SK-N-SH (cell line): Measurements from ENCODE around the gene MMP26. TPM values are rescaled to one million over a fixed set of nuclear protein-coding genes. Genes with fewer than 3 reads are reported as not detected.

Experiments
- CTCF ChIA-PET: fragments of 300-600, 350-600 bp; formaldehyde crosslinking; extraction: SDS; loops from one replicate; lab custom pipeline; 2021; lab: Yijun Ruan, JAX
- POLR2A ChIA-PET: fragments of 350-600 bp; sonication (Branson Sonifier 250); formaldehyde crosslinking; extraction: SDS; loops from one replicate; lab custom pipeline; 2020; ENCODE audit warnings: antibody characterized with exemption, inconsistent platforms; lab: Yijun Ruan, JAX
- DNase-seq: peaks from one replicate; pipeline ENCODE4 v3.0.0; 2012
- H2AFZ ChIP-seq: fragments of 200-600 bp; sonication (generic); 2 replicates; pipeline ENCODE4 v1.8.1; 2016; ENCODE audit warnings: antibody characterized with exemption, mild to moderate bottlenecking, low read depth
- H3F3A ChIP-seq: fragments of 200-600 bp; sonication (generic); replicated peaks from 2 replicates; pipeline ENCODE3; 2016; ENCODE audit warnings: antibody characterized with exemption, mild to moderate bottlenecking; ENCODE audit not compliant: insufficient read depth
- H3K27ac ChIP-seq, 2 experiments: fragments of 200-500 bp in 1 of 2; fragments of 200-600 bp in 1 of 2; sonication (Bioruptor generic) in 1 of 2; sonication (generic), shearing (Covaris generic) in 1 of 2; 2 replicates each; pipeline versions ENCODE4 v1.5.1 to v1.6.1; 2014 to 2016; ENCODE audit warnings: low read depth in 2 of 2, inconsistent platforms in 1 of 2, low read length in 1 of 2, mild to moderate bottlenecking in 1 of 2, mixed read lengths in 1 of 2
- H3K27me3 ChIP-seq: fragments of 200-600 bp; sonication (generic), shearing (Covaris generic); 2 replicates; pipeline ENCODE4 v1.6.1; 2016; ENCODE audit warnings: mixed run types; ENCODE audit not compliant: insufficient read depth
- H3K36me3 ChIP-seq, 2 experiments: fragments of 200-500 bp in 1 of 2; fragments of 200-600 bp in 1 of 2; sonication (Bioruptor generic) in 1 of 2; sonication (generic) in 1 of 2; replicated peaks in 1 of 2; 2 replicates each; pipeline versions ENCODE3 to v1.5.1; 2014 to 2016; ENCODE audit warnings: low read length in 1 of 2, mild to moderate bottlenecking in 1 of 2; ENCODE audit not compliant: insufficient read depth in 2 of 2, control insufficient read depth in 1 of 2
- H3K4me1 ChIP-seq, 2 experiments: fragments of 200-500 bp in 1 of 2; fragments of 200-600 bp in 1 of 2; sonication (Bioruptor generic) in 1 of 2; sonication (generic), shearing (Covaris generic) in 1 of 2; 2 replicates each; pipeline versions ENCODE4 v1.5.1 to v1.6.1; 2014 to 2016; ENCODE audit warnings: low read depth in 1 of 2, low read length in 1 of 2, mixed run types in 1 of 2; ENCODE audit not compliant: insufficient read depth in 2 of 2, control insufficient read depth in 1 of 2
- H3K4me2 ChIP-seq: fragments of 200-600 bp; sonication (generic), shearing (Covaris generic); 2 replicates; pipeline ENCODE4 v1.6.1; 2017; ENCODE audit warnings: mixed run types
- H3K4me3 ChIP-seq, 2 experiments: fragments of 200-500 bp in 1 of 2; fragments of 200-600 bp in 1 of 2; sonication (Bioruptor generic) in 1 of 2; sonication (generic), shearing (Covaris generic) in 1 of 2; 2 replicates each; pipeline versions ENCODE4 v1.5.1 to v1.8.1; 2014 to 2016; ENCODE audit warnings: low read depth in 2 of 2, inconsistent platforms in 1 of 2, low read length in 1 of 2, mild to moderate bottlenecking in 1 of 2, mixed read lengths in 1 of 2, moderate library complexity in 1 of 2
- H3K79me2 ChIP-seq: fragments of 200-600 bp; sonication (generic); 2 replicates; pipeline ENCODE4 v1.8.1; 2017; ENCODE audit warnings: mild to moderate bottlenecking; ENCODE audit not compliant: insufficient read depth
- H3K9ac ChIP-seq: fragments of 200-600 bp; sonication (generic); 2 replicates; pipeline ENCODE4 v1.6.1; 2017; ENCODE audit warnings: mixed run types
- H3K9me2 ChIP-seq: fragments of 200-600 bp; sonication (generic); 2 replicates; pipeline ENCODE4 v1.6.1; 2017; ENCODE audit warnings: mixed run types
- H3K9me3 ChIP-seq: fragments of 200-600 bp; sonication (generic); 2 replicates; pipeline ENCODE4 v1.6.1; 2017; ENCODE audit warnings: mixed run types, mild to moderate bottlenecking, moderate library complexity
- H4K20me1 ChIP-seq: fragments of 200-600 bp; sonication (generic); 2 replicates; pipeline ENCODE4 v1.6.1; 2017; ENCODE audit warnings: mild to moderate bottlenecking, mixed run types; ENCODE audit not compliant: insufficient read depth
- CHD2 ChIP-seq: fragments of 150-350 bp; IDR thresholded peaks from 2 replicates; pipeline ENCODE4 v1.6.1; 2018; ENCODE audit warnings: low read length; ENCODE audit not compliant: partially characterized antibody
- EZH2phosphoT487 ChIP-seq: fragments of 200-600 bp; sonication (generic); IDR thresholded peaks from 2 replicates; pipeline ENCODE4 v1.6.1; 2017; ENCODE audit warnings: low read depth, mixed run types, mild to moderate bottlenecking, antibody characterized with exemption, moderate library complexity, borderline replicate concordance
- FOSL2 ChIP-seq: IDR thresholded peaks from 2 replicates; pipeline ENCODE4 v1.4.0; 2012; ENCODE audit warnings: low read depth, mild to moderate bottlenecking, moderate library complexity, borderline replicate concordance
- FOXJ3 ChIP-seq: sonication (generic); formaldehyde crosslinking; IDR thresholded peaks from 2 replicates; pipeline ENCODE4 v1.5.1; 2020; ENCODE audit warnings: mild to moderate bottlenecking, missing genetic modification reagents
- FOXM1 ChIP-seq: IDR thresholded peaks from 2 replicates; pipeline ENCODE4 v1.4.0; 2012; ENCODE audit warnings: low read depth, mild to moderate bottlenecking
- GATA2 ChIP-seq: sonication (generic); formaldehyde crosslinking; IDR thresholded peaks from 2 replicates; pipeline ENCODE4 v1.5.0; 2020; ENCODE audit warnings: mild to moderate bottlenecking, missing genetic modification reagents
- JUND ChIP-seq: IDR thresholded peaks from 2 replicates; pipeline ENCODE4 v1.4.0; 2012
- NFIC ChIP-seq: IDR thresholded peaks from 2 replicates; pipeline ENCODE4 v1.4.0; 2012; ENCODE audit warnings: borderline replicate concordance
- NRF1 ChIP-seq: IDR thresholded peaks from 2 replicates; pipeline ENCODE4 v1.6.1; 2012; ENCODE audit warnings: low read depth, mild to moderate bottlenecking, low read length
- RAD21 ChIP-seq: IDR thresholded peaks from 2 replicates; pipeline ENCODE4 v1.6.1; 2012; ENCODE audit warnings: mild to moderate bottlenecking, low read length
- SMC3 ChIP-seq: IDR thresholded peaks from 2 replicates; pipeline ENCODE4 v1.6.1; 2012; ENCODE audit warnings: low read depth, low read length, improper control_type of control experiment
- TAF1 ChIP-seq: IDR thresholded peaks from 2 replicates; pipeline ENCODE4 v1.6.1; 2012; ENCODE audit warnings: low read depth, mild to moderate bottlenecking, low read length, moderate library complexity, borderline replicate concordance
- TCF12 ChIP-seq: IDR thresholded peaks from 2 replicates; pipeline ENCODE4 v1.4.0; 2012
- TEAD4 ChIP-seq: IDR thresholded peaks from 2 replicates; pipeline ENCODE4 v1.4.0; 2012; ENCODE audit warnings: mild to moderate bottlenecking, borderline replicate concordance; ENCODE audit not compliant: insufficient read depth
- YY1 ChIP-seq: IDR thresholded peaks from 2 replicates; pipeline ENCODE4 v1.4.0; 2012; ENCODE audit warnings: low read depth, mild to moderate bottlenecking
- WGBS: methylation state at CpG from one replicate; pipeline ENCODE4 v1.1.6; 2017; ENCODE audit warnings: low lambda C conversion rate; 5-methylcytosine and 5-hydroxymethylcytosine counted together
- polyA plus RNA-seq, 3 experiments: library from polyadenylated mRNA; depleted of rRNA; stranded (reverse); fragments of >200 nt; gene quantifications; 2 replicates each; pipeline ENCODE4 v1.2.3, GENCODE V29; 2012
- TF ChIP-seq, protein P1 (sequence below): IDR thresholded peaks from 2 replicates; pipeline ENCODE4; 2012
- TF ChIP-seq, protein P2 (sequence below): IDR thresholded peaks from 2 replicates; pipeline ENCODE4 v1.4.0; 2012; ENCODE audit warnings: low read depth
- TF ChIP-seq, protein P3 (sequence below): IDR thresholded peaks from 2 replicates; pipeline ENCODE4 v1.4.0; 2012; ENCODE audit warnings: low read depth, borderline replicate concordance
- TF ChIP-seq, protein P4 (sequence below): fragments of 150-350 bp; IDR thresholded peaks from 2 replicates; pipeline ENCODE4 v1.6.1; 2016; ENCODE audit warnings: mild to moderate bottlenecking, low read depth, low read length

Gene MMP26
- polyA plus RNA-seq, 1 of the 3 experiments (the other 2 are of a cell fraction) = not detected

DNA sequence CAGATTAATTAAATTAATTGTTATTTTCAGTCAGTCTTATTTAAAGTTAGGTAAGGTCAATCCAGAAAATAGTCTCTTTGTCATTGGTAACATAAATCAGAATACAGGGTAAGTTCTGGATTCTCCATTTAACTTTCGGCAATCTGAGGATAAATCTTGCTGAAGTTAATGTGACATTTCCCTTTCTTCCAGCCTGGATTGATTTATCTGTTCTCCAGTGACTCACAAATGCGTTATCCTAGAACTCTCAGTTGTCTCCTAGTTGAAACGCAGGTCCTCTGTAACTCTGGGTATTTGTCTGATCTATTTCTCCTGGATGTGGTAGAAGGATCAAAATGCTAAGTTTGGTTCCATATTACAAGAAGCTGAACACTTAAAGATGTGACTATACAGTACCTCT is 39.8 kb upstream of the MMP26 start:
- no peak overlapping the region for H3K4me2 ChIP-seq
- no peaks in the 10 kb centered on the region for H3K4me1 ChIP-seq
- 1% methylated on average over 3 of the region's 3 CpGs for WGBS
- no peaks in the 10 kb centered on the region for H3K9me2 ChIP-seq
- H3K27ac ChIP-seq = no peak overlapping the region
- no peaks in the 10 kb centered on the region for H3K79me2 ChIP-seq
- ChIA-PET CTCF (interaction anchor here (1.9 kb wide), 1 partner anchor 27 kb away, joined by 7 read pairs; the partner anchor contains the start of gene OR51D1), POLR2A (no interaction called here)
- TF ChIP-seq CHD2 (no peak), FOXJ3 (CRISPR knock-in tag) (no peak), FOSL2 (no peak), YY1 (no peak), NFIC (no peak), JUND (no peak), TEAD4 (no peak), TCF12 (no peak), NRF1 (no peak), GATA2 (CRISPR knock-in tag) (no peak), RAD21 (no peak), EZH2phosphoT487 (no peak), SMC3 (no peak), TAF1 (no peak), FOXM1 (no peak)
- TF ChIP-seq, protein P1, sequence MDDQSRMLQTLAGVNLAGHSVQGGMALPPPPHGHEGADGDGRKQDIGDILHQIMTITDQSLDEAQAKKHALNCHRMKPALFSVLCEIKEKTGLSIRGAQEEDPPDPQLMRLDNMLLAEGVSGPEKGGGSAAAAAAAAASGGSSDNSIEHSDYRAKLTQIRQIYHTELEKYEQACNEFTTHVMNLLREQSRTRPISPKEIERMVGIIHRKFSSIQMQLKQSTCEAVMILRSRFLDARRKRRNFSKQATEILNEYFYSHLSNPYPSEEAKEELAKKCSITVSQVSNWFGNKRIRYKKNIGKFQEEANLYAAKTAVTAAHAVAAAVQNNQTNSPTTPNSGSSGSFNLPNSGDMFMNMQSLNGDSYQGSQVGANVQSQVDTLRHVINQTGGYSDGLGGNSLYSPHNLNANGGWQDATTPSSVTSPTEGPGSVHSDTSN = no peak
- TF ChIP-seq, protein P2, sequence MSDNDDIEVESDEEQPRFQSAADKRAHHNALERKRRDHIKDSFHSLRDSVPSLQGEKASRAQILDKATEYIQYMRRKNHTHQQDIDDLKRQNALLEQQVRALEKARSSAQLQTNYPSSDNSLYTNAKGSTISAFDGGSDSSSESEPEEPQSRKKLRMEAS = no peak
- TF ChIP-seq, protein P3, sequence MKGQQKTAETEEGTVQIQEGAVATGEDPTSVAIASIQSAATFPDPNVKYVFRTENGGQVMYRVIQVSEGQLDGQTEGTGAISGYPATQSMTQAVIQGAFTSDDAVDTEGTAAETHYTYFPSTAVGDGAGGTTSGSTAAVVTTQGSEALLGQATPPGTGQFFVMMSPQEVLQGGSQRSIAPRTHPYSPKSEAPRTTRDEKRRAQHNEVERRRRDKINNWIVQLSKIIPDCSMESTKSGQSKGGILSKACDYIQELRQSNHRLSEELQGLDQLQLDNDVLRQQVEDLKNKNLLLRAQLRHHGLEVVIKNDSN = no peak
- TF ChIP-seq, protein P4, sequence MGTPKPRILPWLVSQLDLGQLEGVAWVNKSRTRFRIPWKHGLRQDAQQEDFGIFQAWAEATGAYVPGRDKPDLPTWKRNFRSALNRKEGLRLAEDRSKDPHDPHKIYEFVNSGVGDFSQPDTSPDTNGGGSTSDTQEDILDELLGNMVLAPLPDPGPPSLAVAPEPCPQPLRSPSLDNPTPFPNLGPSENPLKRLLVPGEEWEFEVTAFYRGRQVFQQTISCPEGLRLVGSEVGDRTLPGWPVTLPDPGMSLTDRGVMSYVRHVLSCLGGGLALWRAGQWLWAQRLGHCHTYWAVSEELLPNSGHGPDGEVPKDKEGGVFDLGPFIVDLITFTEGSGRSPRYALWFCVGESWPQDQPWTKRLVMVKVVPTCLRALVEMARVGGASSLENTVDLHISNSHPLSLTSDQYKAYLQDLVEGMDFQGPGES = no peak
- no peaks in the 10 kb centered on the region for H4K20me1 ChIP-seq
- no peaks in the 10 kb centered on the region for H3F3A ChIP-seq
- H2AFZ ChIP-seq = no peak overlapping the region
- DNase-seq = no peak
- no peaks in the 10 kb centered on the region for H3K36me3 ChIP-seq
- peaks cover 16% of the 10 kb centered on the region; the same call in 1 of the 2 replicates for H3K27me3 ChIP-seq
- H3K4me3 ChIP-seq = no peak overlapping the region
- H3K9ac ChIP-seq = no peak overlapping the region
- H3K9me3 ChIP-seq = no peaks in the 10 kb centered on the region
